ENCODE results near the gene TPT1. TPM values are rescaled to one million over a fixed set of nuclear protein-coding genes. Genes with fewer than 3 reads are reported as not detected.

The TPT1 gene
- total RNA-seq, 1 donor from 2014 or later, result 3,472 TPM

- no peak overlapping the region for H3K4me3 Mint-ChIP-seq
- H3K9me3 Mint-ChIP-seq, result peaks cover 8% of the 10 kb centered on the region
- H3K27ac Mint-ChIP-seq, result peak overlapping the region; percentile 88
- TF ChIP-seq CTCF (conservative IDR thresholded peaks at IDR 0.05), result no peak
- H3K36me3 Mint-ChIP-seq, result peaks cover 21% of the 10 kb centered on the region
- no peak for DNase-seq (ENCODE audit: extremely low spot score, unreplicated experiment)
- H3K27me3 Mint-ChIP-seq, result no peaks in the 10 kb centered on the region
- peaks cover 17% of the 10 kb centered on the region for H3K4me1 Mint-ChIP-seq (ENCODE audit: unreplicated experiment)
Measured at GRCh38 chr13:45368005-45368404, 27.0 kb upstream of the TPT1 start.

GRCh38 chr13:45367358-45367757 is 26.4 kb upstream of the TPT1 start:
- Mint-ChIP-seq H3K27me3 (no peaks in the 10 kb centered on the region), H3K4me1 (ENCODE audit: unreplicated experiment) (peaks cover 11% of the 10 kb centered on the region), H3K27ac (peak overlapping the region; percentile 88), H3K36me3 (peaks cover 20% of the 10 kb centered on the region), H3K9me3 (peaks cover 8% of the 10 kb centered on the region), H3K4me3 (no peak overlapping the region)
- DNase-seq (ENCODE audit: extremely low spot score, unreplicated experiment), result no peak
- TF ChIP-seq CTCF (conservative IDR thresholded peaks at IDR 0.05), result no peak

- Mint-ChIP-seq H3K27me3 (no peaks in the 10 kb centered on the region), H3K4me3 (no peak overlapping the region), H3K36me3 (peaks cover 28% of the 10 kb centered on the region), H3K9me3 (peaks cover 8% of the 10 kb centered on the region), H3K27ac (peak overlapping the region; percentile 81), H3K4me1 (ENCODE audit: unreplicated experiment) (peaks cover 5% of the 10 kb centered on the region)
- TF ChIP-seq CTCF (conservative IDR thresholded peaks at IDR 0.05), result no peak
- DNase-seq (ENCODE audit: extremely low spot score, unreplicated experiment), result no peak
Measured at GRCh38 chr13:45365558-45365885, 24.5 kb upstream of the TPT1 start.

GRCh38 chr13:45364876-45365557 is 24.0 kb upstream of the TPT1 start:
- DNase-seq (ENCODE audit: extremely low spot score, unreplicated experiment), result no peak
- Mint-ChIP-seq H3K4me1 (ENCODE audit: unreplicated experiment) (peaks cover 5% of the 10 kb centered on the region), H3K4me3 (no peak overlapping the region), H3K9me3 (peaks cover 8% of the 10 kb centered on the region), H3K36me3 (peaks cover 28% of the 10 kb centered on the region), H3K27ac (peak overlapping the region; percentile 81), H3K27me3 (no peaks in the 10 kb centered on the region)
- TF ChIP-seq CTCF (conservative IDR thresholded peaks at IDR 0.05), result no peak

GRCh38 chr13:45362939-45363338 is 22.0 kb upstream of the TPT1 start:
- Mint-ChIP-seq H3K27ac (no peak overlapping the region), H3K9me3 (peaks cover 8% of the 10 kb centered on the region), H3K4me3 (no peak overlapping the region), H3K27me3 (no peaks in the 10 kb centered on the region), H3K36me3 (peaks cover 33% of the 10 kb centered on the region), H3K4me1 (ENCODE audit: unreplicated experiment) (no peaks in the 10 kb centered on the region)
- TF ChIP-seq CTCF (conservative IDR thresholded peaks at IDR 0.05), result no peak
- DNase-seq (ENCODE audit: extremely low spot score, unreplicated experiment), result no peak

Measured in type B pancreatic cell (in vitro differentiated cells).